NOMO-1 treated with DMSO at 0.1 percent for 48 hours (cell line): ENCODE results near the gene VSIG10.
A peak's percentile ranks its signal among the peaks of the same experiment; 100 is the strongest.
"Not testable (repeated sequence)": the region's sequence is repeated elsewhere in the genome, so short reads cannot be mapped to it uniquely, and the experiment has no call there.

Experiments used
- DNase-seq: peaks from one replicate; lab custom pipeline; 2025; ENCODE audit not compliant: unreplicated experiment; lab: John Stamatoyannopoulos, UW

The VSIG10 gene

GRCh38 chr12:118103601-118104382, at the start of gene VSIG10:
VSIG10 (minus strand) TSS chr12:118104011; CDS start chr12:118103671, 340 bp downstream.
- peak; percentile 18 for DNase-seq

- DNase-seq: no peak
Observed at GRCh38 chr12:118151755-118152154, 47.9 kb upstream of the VSIG10 start.

- no peak for DNase-seq
Observed at GRCh38 chr12:118150625-118151024, 46.8 kb upstream of the VSIG10 start.

GRCh38 chr12:118148287-118148686, 44.5 kb upstream of the VSIG10 start:
- no peak for DNase-seq

GRCh38 chr12:118145798-118146156, 42.0 kb upstream of the VSIG10 start:
- no peak for DNase-seq

- DNase-seq: no peak
Observed at GRCh38 chr12:118145113-118145797, 41.4 kb upstream of the VSIG10 start.

- DNase-seq: no peak
Observed at GRCh38 chr12:118144499-118144898, 40.7 kb upstream of the VSIG10 start.

GRCh38 chr12:118140825-118141224, 37.0 kb upstream of the VSIG10 start:
- no peak for DNase-seq

GRCh38 chr12:118137148-118137678, 33.4 kb upstream of the VSIG10 start:
- no peak for DNase-seq

GRCh38 chr12:118136559-118137003, 32.8 kb upstream of the VSIG10 start:
- DNase-seq: peak; percentile 26

GRCh38 chr12:118135788-118136558, 32.2 kb upstream of the VSIG10 start, which contains the start of gene PEBP1:
PEBP1 (plus strand) TSS chr12:118136124; CDS start chr12:118136210, 86 bp downstream.
- peak; percentile 93 for DNase-seq

- not testable (repeated sequence) for DNase-seq
Observed at GRCh38 chr12:118129436-118129835, 25.6 kb upstream of the VSIG10 start.

- DNase-seq: no peak
Observed at GRCh38 chr12:118127867-118128266, 24.1 kb upstream of the VSIG10 start.

- no peak for DNase-seq
Observed at GRCh38 chr12:118126119-118126757, 22.4 kb upstream of the VSIG10 start.

GRCh38 chr12:118125743-118126118, 21.9 kb upstream of the VSIG10 start:
- DNase-seq: no peak

GRCh38 chr12:118124333-118124874, 20.6 kb upstream of the VSIG10 start:
- DNase-seq: no peak

- no peak for DNase-seq
Observed at GRCh38 chr12:118122264-118122663, 18.5 kb upstream of the VSIG10 start.

GRCh38 chr12:118120579-118121363, 17.0 kb upstream of the VSIG10 start:
- DNase-seq: peak; percentile 55

- DNase-seq: no peak
Observed at GRCh38 chr12:118119449-118119879, 15.7 kb upstream of the VSIG10 start.

GRCh38 chr12:118109088-118109487, 5.3 kb upstream of the VSIG10 start:
- DNase-seq: no peak
